Omental fat pad (tissue), 4 donors: ENCODE results near the gene SHROOM3. TPM values are rescaled to one million over a fixed set of nuclear protein-coding genes. Genes with fewer than 3 reads are reported as not detected.

ENCODE experiments used
- ATAC-seq: fragments of 150-250 bp; one replicate; pipeline ENCODE4 v1.9.1; 2016; ENCODE audit warnings: mild to moderate bottlenecking, moderate library complexity; ENCODE audit not compliant: low FRiP score
- DNase-seq: peaks from one replicate; pipeline ENCODE4 v3.0.0-alpha.2; 2019; ENCODE audit warnings: low spot score
- total RNA-seq, 4 donors: library from RNA; depleted of rRNA; stranded (reverse); fragments of >200 nt; gene quantifications; one replicate each; pipeline ENCODE4 v1.1.0, GENCODE V29; 2016
- TF ChIP-seq, protein P1 (sequence below), 3 donors: fragments of 450-650 bp; IDR thresholded peaks; one replicate each; pipeline ENCODE4 v1.5.1; 2016 to 2017; ENCODE audit warnings: antibody characterized with exemption in 3 of 3, mild to moderate bottlenecking in 3 of 3, moderate library complexity in 2 of 3

Gene SHROOM3
- total RNA-seq, 4 donors from 2014 or later = 1.3 to 12.2 (median 3.1) TPM

GRCh38 chr4:76688619-76689144, 253.7 kb downstream of the SHROOM3 start:
- DNase-seq (no peak), ATAC-seq (no peak)
- TF ChIP-seq, protein P1, sequence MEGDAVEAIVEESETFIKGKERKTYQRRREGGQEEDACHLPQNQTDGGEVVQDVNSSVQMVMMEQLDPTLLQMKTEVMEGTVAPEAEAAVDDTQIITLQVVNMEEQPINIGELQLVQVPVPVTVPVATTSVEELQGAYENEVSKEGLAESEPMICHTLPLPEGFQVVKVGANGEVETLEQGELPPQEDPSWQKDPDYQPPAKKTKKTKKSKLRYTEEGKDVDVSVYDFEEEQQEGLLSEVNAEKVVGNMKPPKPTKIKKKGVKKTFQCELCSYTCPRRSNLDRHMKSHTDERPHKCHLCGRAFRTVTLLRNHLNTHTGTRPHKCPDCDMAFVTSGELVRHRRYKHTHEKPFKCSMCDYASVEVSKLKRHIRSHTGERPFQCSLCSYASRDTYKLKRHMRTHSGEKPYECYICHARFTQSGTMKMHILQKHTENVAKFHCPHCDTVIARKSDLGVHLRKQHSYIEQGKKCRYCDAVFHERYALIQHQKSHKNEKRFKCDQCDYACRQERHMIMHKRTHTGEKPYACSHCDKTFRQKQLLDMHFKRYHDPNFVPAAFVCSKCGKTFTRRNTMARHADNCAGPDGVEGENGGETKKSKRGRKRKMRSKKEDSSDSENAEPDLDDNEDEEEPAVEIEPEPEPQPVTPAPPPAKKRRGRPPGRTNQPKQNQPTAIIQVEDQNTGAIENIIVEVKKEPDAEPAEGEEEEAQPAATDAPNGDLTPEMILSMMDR (IDR thresholded peaks at IDR 0.05) = no peak

DNA sequence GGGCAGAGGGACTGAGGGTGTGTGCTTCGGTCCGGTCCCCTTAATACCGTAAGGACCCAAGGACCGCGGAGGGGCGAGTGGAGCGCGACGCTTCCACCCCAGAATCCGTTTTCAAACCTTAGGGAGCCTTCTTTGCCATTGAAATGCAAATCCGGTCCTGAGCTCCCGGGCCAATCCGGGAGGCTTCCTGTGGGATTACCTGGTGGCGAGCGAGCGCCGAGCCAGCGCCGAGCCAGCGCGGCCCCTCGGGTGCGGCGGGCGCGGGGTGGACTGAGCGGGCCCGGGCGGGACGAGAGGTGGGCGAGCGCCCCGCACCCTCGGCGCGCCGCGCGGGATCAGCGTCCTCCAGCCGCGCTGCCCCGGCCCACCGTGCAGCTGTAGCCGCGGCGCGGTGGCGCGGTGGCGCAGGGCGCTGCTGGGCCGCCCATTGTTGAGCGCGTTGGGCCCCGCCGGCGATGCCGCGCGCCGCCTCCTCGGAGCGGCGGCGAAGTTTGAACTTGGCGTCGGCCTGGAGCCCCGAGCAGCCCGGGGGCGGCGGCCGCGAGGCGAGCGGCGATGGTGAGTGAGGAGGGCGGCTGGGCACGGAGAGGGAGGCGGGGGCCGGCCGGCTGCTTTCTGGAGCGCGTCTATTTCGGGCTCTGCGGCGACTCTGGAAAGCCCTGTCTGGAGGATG, 254.3 kb downstream of the SHROOM3 start:
- DNase-seq = no peak
- peak; percentile 81 for ATAC-seq
- TF ChIP-seq, protein P1 (IDR thresholded peaks at IDR 0.05) = no peak

- DNase-seq (no peak), ATAC-seq (no peak)
- TF ChIP-seq, protein P1 (IDR thresholded peaks at IDR 0.05) = no peak
Measured at GRCh38 chr4:76690011-76690905, 255.2 kb downstream of the SHROOM3 start.

DNA sequence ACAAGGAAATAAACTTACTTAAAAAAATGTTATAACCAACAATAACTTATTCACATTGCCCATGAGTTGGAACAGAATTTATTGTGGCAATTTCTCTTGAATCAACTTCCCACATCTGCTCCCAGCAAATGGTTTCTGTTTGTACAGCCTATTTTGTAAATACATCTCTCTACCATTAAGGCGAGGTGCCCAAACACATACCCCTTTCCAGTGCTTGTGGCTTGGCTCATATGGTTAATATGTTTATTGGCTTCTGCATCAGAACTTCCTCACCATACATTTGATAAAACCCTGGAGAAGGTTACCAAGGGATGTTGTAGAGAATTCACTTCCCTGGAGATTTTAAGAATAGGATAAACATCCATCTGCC, 255.9 kb downstream of the SHROOM3 start:
- TF ChIP-seq, protein P1 (IDR thresholded peaks at IDR 0.05) = no peak
- ATAC-seq = no peak
- no peak for DNase-seq

- TF ChIP-seq, protein P1 (IDR thresholded peaks at IDR 0.05) = no peak
- no peak for DNase-seq
- ATAC-seq = no peak
Measured at GRCh38 chr4:76691807-76692582, 257.0 kb downstream of the SHROOM3 start.

DNA sequence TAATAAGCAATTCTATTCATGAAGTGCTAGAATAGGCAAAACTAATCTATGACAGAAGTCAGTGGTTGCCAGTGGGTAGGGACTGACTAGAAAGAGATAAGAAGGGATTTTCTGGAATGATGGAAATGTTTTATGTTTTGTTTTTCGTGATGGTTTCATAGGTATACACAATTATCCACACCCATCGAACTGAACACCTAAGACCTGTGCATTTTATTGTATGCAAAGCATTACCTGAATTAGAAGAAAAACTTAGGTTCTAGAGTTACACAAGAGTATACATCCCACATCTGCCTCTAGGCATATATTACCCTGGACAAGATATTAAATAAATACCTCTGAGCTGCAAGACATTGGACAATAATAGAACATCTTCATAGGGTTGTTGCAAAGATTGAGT, 257.7 kb downstream of the SHROOM3 start:
- ATAC-seq (no peak), DNase-seq (no peak)
- TF ChIP-seq, protein P1 (IDR thresholded peaks at IDR 0.05) = no peak
